Stimulated activated CD4-positive, alpha-beta T cell treated with anti-CD3 and anti-CD28 coated beads, Interleukin-4, amount 100 ng/mL, for 48 hours (primary cell): ENCODE results near the gene SLC18A2.
"Not testable (repeated sequence)": the region's sequence is repeated elsewhere in the genome, so short reads cannot be mapped to it uniquely, and the experiment has no call there.

Source experiments
- DNase-seq, 2 donors: peaks; one replicate each; pipeline ENCODE4 v3.0.0-alpha.2; 2020; ENCODE audit warnings: low read depth in 2 of 2

Gene SLC18A2

GRCh38 chr10:117240621-117241529, at the start of gene SLC18A2:
SLC18A2 (plus strand) TSS chr10:117241114; CDS start chr10:117241694, 580 bp downstream.
- no peak for DNase-seq

DNA sequence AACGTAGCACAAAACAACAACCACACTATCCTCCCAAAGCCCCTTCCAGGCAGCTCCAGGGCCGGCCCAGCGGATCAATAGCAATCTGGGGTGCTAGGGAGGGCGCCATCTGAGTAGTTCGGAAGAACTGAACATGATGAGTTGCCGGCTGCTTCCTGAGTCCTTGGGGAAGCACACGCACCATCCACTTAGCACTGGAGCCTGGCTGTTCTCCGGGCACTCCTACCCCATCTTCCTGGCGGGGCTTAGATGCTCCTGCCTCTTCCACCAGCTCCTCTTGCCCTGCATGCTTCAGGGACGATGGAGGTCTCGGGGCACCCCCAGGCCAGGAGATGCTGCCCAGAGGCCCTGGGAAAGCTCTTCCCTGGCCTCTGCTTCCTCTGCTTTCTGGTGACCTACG, 43.7 kb upstream of the SLC18A2 start, which contains the start of gene KCNK18:
KCNK18 (plus strand) TSS at position 301 of the 400 bp plus-strand sequence; CDS start at position 301, 0 bp downstream.
- DNase-seq = no peak

DNA sequence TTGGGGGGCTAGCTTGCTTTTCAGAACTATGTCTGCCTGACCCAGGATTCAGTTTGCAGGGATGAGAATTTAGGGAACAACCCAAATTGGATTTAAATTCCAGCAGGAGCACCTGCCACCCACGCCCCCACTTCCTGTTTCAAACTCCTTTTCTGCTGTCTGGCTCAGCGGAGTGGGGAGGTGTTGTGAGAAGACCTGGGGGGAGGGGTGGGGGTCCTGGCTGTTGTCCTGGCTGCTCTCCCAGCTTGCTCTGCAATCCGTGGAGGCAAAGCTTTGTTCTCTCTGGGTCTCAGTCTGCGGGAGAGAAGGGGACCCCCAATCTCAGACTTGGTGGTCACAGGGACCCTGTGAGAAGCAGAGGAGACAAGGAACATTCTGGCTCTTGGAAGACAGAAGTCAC, 42.8 kb upstream of the SLC18A2 start:
- no peak for DNase-seq

DNA sequence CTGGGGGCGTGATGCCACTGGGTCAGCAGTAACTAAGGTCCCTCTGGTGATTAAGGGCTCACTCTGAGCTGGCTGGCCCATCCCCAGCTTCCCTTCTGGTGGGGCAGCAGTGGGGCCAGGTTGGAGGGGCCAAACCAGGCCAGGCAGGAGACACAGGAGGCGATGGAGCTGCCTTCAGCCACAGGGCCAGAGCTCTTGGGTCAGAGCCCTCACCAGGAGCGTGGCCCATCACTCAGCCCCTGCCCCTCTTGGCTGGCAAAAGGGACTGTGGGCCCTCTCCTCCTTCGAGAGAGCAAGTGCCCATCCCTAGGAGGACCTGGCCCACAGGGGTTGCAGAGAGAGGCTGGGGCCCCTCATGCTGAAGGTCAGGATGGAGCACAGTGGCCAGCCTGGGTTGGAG, 39.1 kb upstream of the SLC18A2 start:
- no peak for DNase-seq

GRCh38 chr10:117204316-117204715, 36.6 kb upstream of the SLC18A2 start:
- no peak for DNase-seq

DNA sequence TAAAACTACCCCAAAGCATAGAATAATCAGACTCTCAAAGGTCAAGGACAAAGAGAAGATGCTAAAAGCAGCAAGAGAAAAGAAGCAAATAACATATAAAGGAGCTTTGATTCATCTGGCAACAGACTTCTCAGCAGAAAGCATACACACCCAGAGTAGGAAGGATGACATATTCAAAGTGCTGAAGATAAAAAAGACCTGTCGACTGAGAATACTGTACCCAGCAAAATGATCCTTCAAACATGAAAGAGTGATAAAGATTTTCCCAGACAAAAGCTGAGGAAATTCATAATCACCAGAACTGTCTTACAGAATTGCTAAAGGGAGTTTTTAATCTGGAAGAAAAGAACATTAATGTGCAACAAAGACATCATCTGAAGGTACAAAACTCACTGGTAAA, 28.7 kb upstream of the SLC18A2 start:
- no peak for DNase-seq

GRCh38 chr10:117214401-117214800, 26.5 kb upstream of the SLC18A2 start:
- DNase-seq = no peak

DNA sequence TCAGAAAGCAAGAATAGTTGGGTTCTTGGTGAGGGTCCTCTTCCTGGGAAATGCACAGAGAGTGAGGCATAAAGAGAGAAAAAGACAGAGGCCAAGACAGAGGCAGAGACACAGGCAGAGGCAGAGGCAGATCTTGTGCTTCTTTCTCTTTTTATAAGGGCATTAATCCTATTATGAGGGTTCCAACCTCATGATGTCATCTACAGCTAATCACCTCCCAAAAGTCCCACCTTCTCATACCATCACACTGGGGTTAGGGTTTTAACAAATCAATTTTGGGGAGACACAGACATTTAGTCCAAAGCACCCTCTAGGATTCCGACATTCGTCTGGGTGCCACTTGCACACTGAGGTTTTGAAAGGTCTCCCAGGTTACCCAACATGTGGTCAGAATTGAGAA, 25.8 kb upstream of the SLC18A2 start:
- no peak for DNase-seq

- no peak for DNase-seq
Measured at GRCh38 chr10:117216028-117216427, 24.9 kb upstream of the SLC18A2 start.

- peak; percentile 50 to 63 for DNase-seq
Measured at GRCh38 chr10:117216611-117217195, 24.2 kb upstream of the SLC18A2 start.

GRCh38 chr10:117217196-117217761, 23.6 kb upstream of the SLC18A2 start:
- DNase-seq = peak in 1 of 2 donors; percentile 3

DNA sequence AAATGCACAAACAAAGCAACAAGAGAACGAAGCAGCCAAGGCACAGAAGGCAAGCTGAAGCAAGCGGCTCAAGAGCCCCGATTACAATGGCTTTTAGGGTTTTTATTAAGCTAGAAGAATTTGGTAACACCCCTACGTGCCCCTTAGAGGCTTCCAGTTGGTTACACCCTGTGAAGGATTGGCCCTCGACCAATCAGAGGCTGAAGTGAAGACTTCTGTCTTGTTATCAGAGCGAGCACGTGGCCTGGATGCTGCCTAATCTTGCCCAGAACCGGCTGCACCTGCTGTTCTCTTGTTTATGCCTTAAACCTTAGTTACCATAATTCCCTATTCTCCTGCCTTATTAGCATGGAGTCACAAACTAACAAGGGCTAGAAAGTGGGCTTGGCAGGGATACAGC, 22.3 kb upstream of the SLC18A2 start:
- DNase-seq = no peak

GRCh38 chr10:117221156-117221711, 19.7 kb upstream of the SLC18A2 start:
- DNase-seq = no peak

GRCh38 chr10:117222552-117222951, 18.4 kb upstream of the SLC18A2 start:
- no peak for DNase-seq

DNA sequence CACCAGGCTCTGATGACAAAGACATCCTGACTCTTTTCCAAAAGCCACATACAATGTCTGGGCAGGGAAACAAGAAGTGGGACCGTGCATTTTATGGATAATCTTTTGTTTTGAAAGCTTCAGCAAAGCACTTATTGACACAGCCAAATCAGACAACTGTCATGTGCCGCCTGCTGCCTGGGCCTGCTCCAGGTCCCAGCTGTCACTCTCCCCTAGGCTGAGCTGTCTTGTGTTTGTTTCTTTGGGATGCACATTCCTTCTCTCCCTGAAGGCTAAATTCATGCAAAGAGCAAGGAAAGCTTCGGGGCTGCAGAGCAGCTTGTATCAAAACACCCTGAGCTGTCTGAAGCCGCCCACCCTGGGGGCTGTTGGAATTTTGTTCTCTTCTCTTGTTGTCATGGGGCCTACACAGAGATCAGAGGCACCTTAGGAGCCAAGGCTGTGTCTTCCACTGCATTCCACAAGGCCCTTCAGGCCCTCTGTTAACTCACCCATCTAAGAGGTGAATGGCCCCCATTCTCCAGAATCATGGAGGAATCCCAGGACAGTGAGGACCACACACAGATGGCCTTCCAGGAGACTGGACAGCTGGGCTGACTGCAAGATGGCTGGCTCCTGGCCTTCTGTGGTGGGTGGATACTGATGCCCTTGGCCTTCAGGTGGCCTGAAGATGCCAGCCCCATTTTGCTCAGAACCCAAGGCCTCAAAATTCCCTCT, 17.8 kb upstream of the SLC18A2 start:
- no peak for DNase-seq

DNA sequence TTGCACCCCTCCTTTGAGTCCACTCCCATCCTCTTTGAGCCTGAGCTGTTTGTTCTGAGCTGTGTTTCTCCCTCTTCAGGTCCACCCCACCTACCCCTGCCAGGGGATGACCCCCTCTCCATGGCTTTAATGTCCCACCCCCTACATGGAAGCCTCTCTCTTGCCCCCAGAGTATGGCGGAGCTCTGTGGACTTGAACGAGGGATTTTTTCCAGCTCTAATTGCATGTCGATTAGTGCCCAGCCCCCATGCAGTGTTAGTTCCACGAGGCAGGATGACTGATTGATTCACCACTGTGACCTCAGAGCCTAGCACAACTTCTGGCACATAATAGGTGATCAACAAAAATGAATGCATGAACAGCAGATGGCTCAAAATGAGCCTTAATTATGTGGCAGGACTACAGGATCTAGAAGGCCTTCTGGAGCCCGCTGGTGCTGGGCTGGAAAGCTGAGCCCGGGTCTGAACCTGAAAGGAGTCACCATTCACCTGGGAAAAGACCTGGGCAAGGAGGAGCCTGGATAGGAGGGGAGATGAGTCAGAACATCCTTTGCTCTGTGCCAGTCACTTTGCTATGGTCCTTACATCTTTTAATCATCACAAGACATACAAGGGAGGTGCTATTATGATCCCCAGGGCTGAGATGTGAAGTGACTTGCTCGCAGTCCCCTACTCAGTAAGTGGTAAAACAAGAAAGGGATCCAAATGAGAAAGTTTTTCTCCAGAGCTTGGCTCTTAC, 17.1 kb upstream of the SLC18A2 start:
- DNase-seq = no peak

DNA sequence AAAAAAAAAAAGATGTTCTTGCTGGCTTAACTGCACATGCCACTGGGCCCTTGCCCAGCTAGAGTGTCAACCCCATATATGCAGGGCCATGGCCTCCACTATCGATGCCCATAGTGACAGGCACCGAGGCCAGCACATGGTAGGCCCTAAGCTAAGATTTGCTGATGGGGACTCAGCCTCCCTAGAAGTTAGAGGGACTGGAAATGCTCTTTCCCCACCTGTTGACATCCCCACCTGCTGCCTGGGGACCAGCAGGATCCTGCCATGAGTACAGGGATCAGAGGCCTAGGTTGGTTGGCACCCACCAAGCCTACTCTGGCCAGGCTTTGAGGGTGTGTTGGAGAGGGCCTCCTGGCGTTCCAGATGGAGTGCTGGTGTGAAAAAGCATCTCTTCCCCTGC, 16.0 kb upstream of the SLC18A2 start:
- DNase-seq = no peak

DNA sequence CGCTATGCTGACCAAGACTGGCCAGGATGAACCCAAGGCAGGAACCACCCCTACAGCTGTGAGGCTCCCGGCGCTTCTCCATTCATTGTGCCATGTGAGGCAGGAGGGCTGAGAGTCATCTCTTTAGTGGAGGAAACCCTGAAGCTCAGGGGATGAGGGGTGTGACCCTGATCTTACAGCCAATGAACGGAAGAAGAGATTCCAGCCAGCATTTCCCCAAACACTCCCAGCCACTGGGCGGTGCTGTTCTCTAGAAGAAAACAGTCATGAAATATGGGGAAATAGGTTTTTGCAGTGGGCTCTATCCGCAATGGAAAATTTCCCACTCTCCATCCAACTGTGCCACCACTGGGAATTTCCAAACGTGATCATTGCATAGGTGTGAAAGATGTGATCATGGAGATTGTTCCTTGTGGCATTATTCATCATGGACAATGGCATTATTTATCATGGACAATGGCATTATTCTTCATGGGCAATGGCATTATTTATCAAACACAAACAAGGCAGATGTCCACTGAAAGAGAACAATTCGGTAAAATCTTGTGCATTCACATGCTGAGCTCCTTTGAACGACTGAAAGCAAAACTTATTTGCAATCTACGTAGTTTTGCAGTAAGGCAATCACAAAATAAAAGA, 14.0 kb upstream of the SLC18A2 start:
- DNase-seq = no peak

DNA sequence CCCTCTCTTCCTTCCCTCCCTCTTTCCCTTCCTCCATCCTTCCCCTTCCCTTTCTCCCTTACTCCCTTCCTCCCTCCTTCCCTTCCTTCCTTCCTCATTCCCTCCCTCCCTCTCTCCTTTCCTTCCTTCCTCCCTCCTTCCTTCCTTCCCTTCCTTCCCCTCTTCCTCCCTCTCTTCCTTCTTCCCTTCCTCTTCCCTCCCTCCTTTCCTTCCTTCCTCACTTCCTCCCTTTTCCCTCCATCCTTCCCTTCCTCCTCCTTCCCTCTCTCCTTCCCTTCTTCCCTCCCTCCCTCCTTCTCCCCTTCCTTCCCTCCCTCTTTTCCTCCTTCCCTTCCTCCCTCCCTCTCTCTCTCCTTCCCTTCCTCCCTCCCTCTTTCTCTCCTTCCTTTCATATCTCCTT, 12.7 kb upstream of the SLC18A2 start:
- no peak for DNase-seq

DNA sequence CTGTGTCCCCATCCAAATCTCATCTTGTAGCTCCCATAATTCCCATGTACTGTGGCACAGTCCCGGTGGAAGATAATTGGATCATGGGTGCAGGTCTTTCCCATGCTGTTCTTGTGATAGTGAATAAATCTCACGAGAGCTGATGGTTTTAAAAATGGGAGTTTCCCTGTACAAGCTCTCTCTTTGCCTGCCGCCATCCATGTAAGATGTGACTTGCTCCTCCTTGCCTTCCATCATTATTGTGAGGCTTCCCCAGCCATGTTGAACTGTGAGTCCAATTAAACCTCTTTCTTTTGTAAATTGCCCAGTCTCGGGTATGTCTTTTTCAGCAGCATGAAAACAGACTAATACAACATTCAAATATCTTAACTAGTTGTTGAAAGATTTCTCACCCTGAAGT, 10.8 kb upstream of the SLC18A2 start:
- not testable (repeated sequence) for DNase-seq
